ENCODE measurements around the gene GRIN3B. TPM values are rescaled to one million over a fixed set of nuclear protein-coding genes. Genes with fewer than 3 reads are reported as not detected.

GRIN3B gene
- total and polyA plus RNA-seq, 2 donors from 2014 or later = 0.15 to 0.44 TPM

GRCh38 chr19:1000591-1001537, 645 bp downstream of the GRIN3B start:
- Histone ChIP-seq H3K27me3 (ENCODE audit: control insufficient read depth, insufficient read depth, low read length) (peaks cover 17% of the 10 kb centered on the region), H3K36me3 (ENCODE audit: control insufficient read depth in 2 of 3, insufficient read depth in 3 of 3, low read length in 3 of 3) (no peaks in the 10 kb centered on the region), H3K4me1 (ENCODE audit: control insufficient read depth in 2 of 3, insufficient read depth in 2 of 3, low read depth in 1 of 3, low read length in 3 of 3) (peaks cover 0 to 7% (median 4%) of the 10 kb centered on the region in 3 donors), H3K9ac (ENCODE audit: low read length in 3 of 3) (no peak overlapping the region), H3K27ac (ENCODE audit: low read depth in 2 of 2, low read length in 2 of 2) (no peak overlapping the region), H3K9me3 (ENCODE audit: control insufficient read depth in 2 of 3, insufficient read depth in 1 of 3, low read length in 3 of 3) (no peaks in the 10 kb centered on the region), H3K4me3 (ENCODE audit: low read length in 3 of 3) (no peak overlapping the region)
- TF ChIP-seq CTCF (IDR thresholded peaks at IDR 0.05; ENCODE audit: borderline replicate concordance, extremely low read depth, insufficient read depth) = no peak
- peak in 2 of 5 donors; percentile 68 to 81 for DNase-seq
- intact Hi-C loops (cut with DNase I) = no loop called here
- no peak for FAIRE-seq

GRCh38 chr19:1001538-1002166, 1.4 kb downstream of the GRIN3B start:
- intact Hi-C loops (cut with DNase I) = no loop called here
- no peaks in the 10 kb centered on the region for H3K9me3 ChIP-seq (ENCODE audit: control insufficient read depth in 2 of 3, insufficient read depth in 1 of 3, low read length in 3 of 3)
- FAIRE-seq (no peak), DNase-seq (peak; percentile 46 to 86 (median 70))
- no peaks in the 10 kb centered on the region for H3K36me3 ChIP-seq (ENCODE audit: control insufficient read depth in 2 of 3, insufficient read depth in 3 of 3, low read length in 3 of 3)
- no peak overlapping the region for H3K9ac ChIP-seq (ENCODE audit: low read length in 3 of 3)
- H3K27ac ChIP-seq (ENCODE audit: low read depth in 2 of 2, low read length in 2 of 2) = no peak overlapping the region
- H3K4me1 ChIP-seq (ENCODE audit: control insufficient read depth in 2 of 3, insufficient read depth in 2 of 3, low read depth in 1 of 3, low read length in 3 of 3) = no peaks in the 10 kb centered on the region
- peaks cover 14% of the 10 kb centered on the region for H3K27me3 ChIP-seq (ENCODE audit: control insufficient read depth, insufficient read depth, low read length)
- no peak overlapping the region for H3K4me3 ChIP-seq (ENCODE audit: low read length in 3 of 3)
- TF ChIP-seq CTCF (IDR thresholded peaks at IDR 0.05; ENCODE audit: borderline replicate concordance, extremely low read depth, insufficient read depth) = peak; percentile 93

- DNase-seq = no peak
- no peak for TF ChIP-seq CTCF (IDR thresholded peaks at IDR 0.05; ENCODE audit: borderline replicate concordance, extremely low read depth, insufficient read depth)
Measured at GRCh38 chr19:1002600-1002999, 2.4 kb downstream of the GRIN3B start.

More at GRCh38 chr19:1002600-1002999, 2.4 kb downstream of the GRIN3B start:
- Histone ChIP-seq H3K36me3 (ENCODE audit: control insufficient read depth in 2 of 3, insufficient read depth in 3 of 3, low read length in 3 of 3) (no peaks in the 10 kb centered on the region), H3K9me3 (ENCODE audit: control insufficient read depth in 2 of 3, insufficient read depth in 1 of 3, low read length in 3 of 3) (no peaks in the 10 kb centered on the region), H3K27ac (ENCODE audit: low read depth in 2 of 2, low read length in 2 of 2) (no peak overlapping the region), H3K27me3 (ENCODE audit: control insufficient read depth, insufficient read depth, low read length) (peaks cover 14% of the 10 kb centered on the region), H3K4me3 (ENCODE audit: low read length in 3 of 3) (no peak overlapping the region), H3K4me1 (ENCODE audit: control insufficient read depth in 2 of 3, insufficient read depth in 2 of 3, low read depth in 1 of 3, low read length in 3 of 3) (no peaks in the 10 kb centered on the region), H3K9ac (ENCODE audit: low read length in 3 of 3) (no peak overlapping the region)
- intact Hi-C loops (cut with DNase I) = no loop called here
- FAIRE-seq = no peak
